ENCODE data around the gene PIGN. TPM values are rescaled to one million over a fixed set of nuclear protein-coding genes. Genes with fewer than 3 reads are reported as not detected.

Gene PIGN
- total and polyA plus RNA-seq, 2 of the 8 experiments (the other 6 are each of a cell fraction or from before 2014, with no cell fraction given) = 20.9 to 26.3 TPM

DNA sequence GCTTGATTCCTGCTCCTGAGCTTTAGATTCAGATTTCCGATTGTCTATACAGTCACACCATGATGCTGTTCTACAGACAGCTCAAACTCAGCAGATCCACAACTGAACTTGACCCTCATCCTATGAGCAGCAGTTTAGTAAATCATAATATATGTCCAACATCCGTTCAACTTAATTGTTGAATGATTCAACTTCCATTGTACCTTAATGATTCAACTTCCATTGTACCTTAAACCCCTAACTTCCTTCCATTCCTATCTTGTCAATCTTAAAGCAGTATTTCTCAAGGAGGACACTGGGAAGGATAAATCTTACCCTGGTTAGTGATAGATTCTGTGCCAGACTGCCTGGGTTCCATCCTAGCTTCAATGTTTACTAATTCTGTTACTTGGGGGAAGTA lies 60.1 kb downstream of the PIGN start:
- no peak overlapping the region for H2BK120ac ChIP-seq (replicated peaks; ENCODE audit: low read depth, low read length)
- H2BK12ac ChIP-seq (ENCODE audit: low read depth, low read length) = no peak overlapping the region
- no peak overlapping the region for H3K4me2 ChIP-seq (ENCODE audit: insufficient read depth in 1 of 2, low read depth in 2 of 2, low read length in 2 of 2)
- no peak overlapping the region for H3K9ac ChIP-seq (replicated peaks in 1 of 4; ENCODE audit: extremely low read depth in 1 of 4, low read depth in 3 of 4, low read length in 3 of 4)
- no peak overlapping the region for H2BK5ac ChIP-seq (ENCODE audit: low read depth, low read length)
- no peak overlapping the region for H2BK20ac ChIP-seq (ENCODE audit: low read length)
- no peak overlapping the region for H3K56ac ChIP-seq (replicated peaks; ENCODE audit: insufficient read length, low read depth, low read length)
- no peak overlapping the region for H3K23ac ChIP-seq (ENCODE audit: insufficient read length)
- no peaks in the 10 kb centered on the region for H3K9me3 ChIP-seq (ENCODE audit: insufficient read depth in 2 of 2, low read depth in 1 of 2, low read length in 1 of 2)
- H2BK15ac ChIP-seq (ENCODE audit: low read length) = no peak overlapping the region
- no peak overlapping the region for H3K14ac ChIP-seq (ENCODE audit: insufficient read length)
- ChIA-PET CTCF (ENCODE audit: partially characterized antibody) (interaction anchor here (1.2 to 1.5 kb wide), 4 partner anchors 17 to 624 kb away, joined by 3 to 5 read pairs (median 4); no protein-coding TSS in a partner anchor), POLR2A (ENCODE audit: partially characterized antibody) (no interaction called here)
- H3K36me3 ChIP-seq (ENCODE audit: control insufficient read depth in 2 of 4, insufficient read depth in 4 of 4, low read length in 3 of 4) = no peaks in the 10 kb centered on the region
- no peaks in the 10 kb centered on the region for H3K27me3 ChIP-seq (replicated peaks in 1 of 4; ENCODE audit: control insufficient read depth in 3 of 4, extremely low read depth in 1 of 4, insufficient read depth in 3 of 4, low read length in 3 of 4)
- WGBS, 2 experiments (ENCODE audit: extremely low coverage in 1 of 2, insufficient coverage in 1 of 2, insufficient read length in 1 of 2, insufficient replicate concordance in 2 of 2, low coverage in 1 of 2, low lambda C conversion rate in 2 of 2, missing lambda C conversion rate in 1 of 2) = 88% methylated on average over 2 of the region's 2 CpGs; no CpG with 5 or more reads in 1 of the 2 experiments
- no peak overlapping the region for H3K4me3 ChIP-seq (ENCODE audit: extremely low read depth in 1 of 4, insufficient read depth in 2 of 4, low read depth in 3 of 4, low read length in 4 of 4)
- no peak overlapping the region for H4K91ac ChIP-seq (replicated peaks; ENCODE audit: insufficient read length, low read length)
- DNase-seq (ENCODE audit: low read depth in 1 of 2, low spot score in 2 of 2) = no peak
- no peak overlapping the region for H3K18ac ChIP-seq (ENCODE audit: extremely low read depth, low read length)
- no peaks in the 10 kb centered on the region for H3K4me1 ChIP-seq (replicated peaks in 1 of 4; ENCODE audit: control insufficient read depth in 3 of 4, insufficient read depth in 4 of 4, low read length in 3 of 4)
- H4K5ac ChIP-seq (ENCODE audit: insufficient read length, low read depth, low read length) = no peak overlapping the region
- no peaks in the 10 kb centered on the region for H3K79me1 ChIP-seq (ENCODE audit: low read depth, low read length)
- no peak for FAIRE-seq
- no peaks in the 10 kb centered on the region for H3K23me2 ChIP-seq (ENCODE audit: low read depth, low read length)
- no peak overlapping the region for H2AFZ ChIP-seq (ENCODE audit: low read length)
- no peak overlapping the region for H2AK5ac ChIP-seq (ENCODE audit: low read depth, low read length)
- H3K79me2 ChIP-seq (ENCODE audit: control insufficient read depth in 1 of 2, insufficient read depth in 2 of 2, low read length in 2 of 2) = no peaks in the 10 kb centered on the region
- no peaks in the 10 kb centered on the region for H4K20me1 ChIP-seq (replicated peaks in 1 of 2; ENCODE audit: control insufficient read depth in 1 of 2, insufficient read depth in 2 of 2, low read length in 2 of 2)
- no peak overlapping the region for H4K8ac ChIP-seq (ENCODE audit: extremely low read depth, insufficient read depth, low read length)
- H3K27ac ChIP-seq (ENCODE audit: low read depth, low read length) = no peak overlapping the region
- H3K4ac ChIP-seq (replicated peaks; ENCODE audit: insufficient read length, low read depth, low read length) = no peak overlapping the region
- no peak for TF ChIP-seq RFX5 (IDR thresholded peaks at IDR 0.05; ENCODE audit: borderline replicate concordance, low read depth, low read length)
- TF ChIP-seq E2F6 (IDR thresholded peaks at IDR 0.05) = no peak
- TF ChIP-seq ASH2L (IDR thresholded peaks at IDR 0.05; ENCODE audit: low read length) = no peak
- no peak for TF ChIP-seq KDM5A (IDR thresholded peaks at IDR 0.05; ENCODE audit: low read length)
- TF ChIP-seq CTBP2 (IDR thresholded peaks at IDR 0.05; ENCODE audit: borderline replicate concordance, insufficient read depth, insufficient read length, low read length) = no peak
- no peak for TF ChIP-seq ATF2 (IDR thresholded peaks at IDR 0.05; ENCODE audit: low read length)
- no peak for TF ChIP-seq TEAD4 (IDR thresholded peaks at IDR 0.05; ENCODE audit: low read depth, low read length)
- TF ChIP-seq SP4 (IDR thresholded peaks at IDR 0.05; ENCODE audit: low read length) = no peak
- TF ChIP-seq KDM1A (IDR thresholded peaks at IDR 0.05; ENCODE audit: borderline replicate concordance, low read length) = no peak
- no peak for TF ChIP-seq HDAC6 (IDR thresholded peaks at IDR 0.05; ENCODE audit: low read depth, low read length)
- TF ChIP-seq TCF12 (IDR thresholded peaks at IDR 0.05; ENCODE audit: low read depth, low read length) = no peak
- no peak for TF ChIP-seq EZH2 (IDR thresholded peaks at IDR 0.05; ENCODE audit: low read depth, low read length, severe bottlenecking)

Measured in H1 (cell line).